Esophagus muscularis mucosa (tissue), 4 donors: ENCODE data around the gene ROBO2. TPM values are rescaled to one million over a fixed set of nuclear protein-coding genes. Genes with fewer than 3 reads are reported as not detected.

Experiments
- DNase-seq: peaks from one replicate; pipeline ENCODE4 v3.0.0-alpha.2; 2017; ENCODE audit errors: extremely low spot score
- H3K27ac ChIP-seq, 4 donors: fragments of 200-600 bp; sonication (generic); replicated peaks in 1 of 4; 1 replicate in 3 of 4; 2 replicates in 1 of 4; pipeline ENCODE4 v1.5.1; 2016 to 2019; ENCODE audit warnings: mild to moderate bottlenecking in 1 of 4
- H3K27me3 ChIP-seq, 4 donors: fragments of 200-600 bp; sonication (generic); one replicate each; pipeline versions ENCODE4 v1.5.1 to v1.6.0; 2016 to 2019
- H3K36me3 ChIP-seq, 4 donors: fragments of 200-600 bp; sonication (generic); one replicate each; pipeline ENCODE4 v1.5.1; 2016 to 2019
- H3K4me1 ChIP-seq, 4 donors: fragments of 200-600 bp; sonication (generic); one replicate each; pipeline ENCODE4 v1.5.1; 2016 to 2019
- H3K4me3 ChIP-seq, 4 donors: fragments of 200-600 bp; sonication (generic); 1 replicate in 2 of 4; 2 replicates in 2 of 4; pipeline ENCODE4 v1.5.1; 2016 to 2019; ENCODE audit warnings: mild to moderate bottlenecking in 4 of 4, moderate library complexity in 1 of 4
- H3K9me3 ChIP-seq, 4 donors: fragments of 200-600 bp; sonication (generic); 1 replicate in 3 of 4; 2 replicates in 1 of 4; pipeline ENCODE4 v1.5.1; 2016 to 2019
- CTCF ChIP-seq, 3 experiments: fragments of 200-600 bp in 2 of 3; fragments of 450-650 bp in 1 of 3; sonication (generic) in 2 of 3; IDR thresholded peaks; one replicate each; pipeline ENCODE4 v1.5.1; 2017 to 2019; ENCODE audit warnings: antibody characterized with exemption in 3 of 3, mild to moderate bottlenecking in 2 of 3, moderate library complexity in 1 of 3
- EP300 ChIP-seq: sonication (generic); formaldehyde crosslinking; IDR thresholded peaks from one replicate; pipeline ENCODE4 v1.6.1; 2017; ENCODE audit warnings: antibody characterized with exemption
- POLR2A ChIP-seq: fragments of 450-650 bp; IDR thresholded peaks from one replicate; pipeline ENCODE4 v1.6.1; 2017; ENCODE audit warnings: antibody characterized with exemption, moderate library complexity, mild to moderate bottlenecking, low read depth
- POLR2AphosphoS5 ChIP-seq, 2 donors: sonication (generic); formaldehyde crosslinking; IDR thresholded peaks; one replicate each; pipeline ENCODE4 v1.6.1; 2017; ENCODE audit warnings: antibody characterized with exemption in 2 of 2
- WGBS: methylation state at CpG from one replicate; pipeline ENCODE4 v1.1.5; 2018; 5-methylcytosine and 5-hydroxymethylcytosine counted together
- intact Hi-C: fragments of 100-400 bp; cut with DNase I; formaldehyde crosslinking; loops from one replicate; pipeline ENCODE4 v1.15.1; 2023
- total RNA-seq, 4 donors: library from RNA; depleted of rRNA; stranded (reverse); fragments of >200 nt; gene quantifications; one replicate each; pipeline versions ENCODE4 v1.1.0 to v1.2.1, GENCODE V29; 2016

ROBO2 gene
- total RNA-seq, 4 donors from 2014 or later: 0.83 to 2.1 (median 1.3) TPM

DNA sequence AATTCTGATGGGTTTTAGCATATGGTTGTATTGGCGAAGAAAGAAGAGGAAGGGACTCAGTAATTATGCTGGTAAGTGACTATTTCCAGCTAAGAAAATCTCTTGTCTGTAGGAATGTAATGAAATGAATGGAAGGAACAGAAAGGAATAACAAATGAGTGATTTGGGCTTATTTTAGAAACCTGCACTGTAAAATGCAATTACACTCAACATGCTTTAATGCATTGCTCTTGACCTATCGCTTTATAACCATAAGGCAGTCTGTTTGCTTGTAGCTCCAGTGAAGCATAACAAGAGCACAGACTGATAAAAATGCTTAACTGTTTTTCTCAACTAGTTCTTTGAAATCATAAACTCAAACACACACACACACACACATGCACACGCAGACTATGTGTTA lies 549.0 kb downstream of the ROBO2 start:
- DNase-seq: no peak
- TF ChIP-seq POLR2AphosphoS5 (IDR thresholded peaks at IDR 0.05) (no peak), EP300 (no peak), POLR2A (no peak), CTCF (IDR thresholded peaks at IDR 0.05) (no peak)

GRCh38 chr3:77590191-77590590 lies 550.3 kb downstream of the ROBO2 start:
- H3K27me3 ChIP-seq: no peaks in the 10 kb centered on the region
- peaks cover 0 to 4% (median 0%) of the 10 kb centered on the region in 4 donors for H3K9me3 ChIP-seq
- no peak for TF ChIP-seq POLR2A
- TF ChIP-seq CTCF (IDR thresholded peaks at IDR 0.05): no peak
- no peak for TF ChIP-seq POLR2AphosphoS5 (IDR thresholded peaks at IDR 0.05)
- TF ChIP-seq EP300: no peak
- no peaks in the 10 kb centered on the region for H3K36me3 ChIP-seq
- H3K4me3 ChIP-seq: no peak overlapping the region
- no peak for DNase-seq
- H3K4me1 ChIP-seq: no peaks in the 10 kb centered on the region
- intact Hi-C loops: no loop called here
- H3K27ac ChIP-seq: no peak overlapping the region
- 87% methylated on average over 3 of the region's 3 CpGs for WGBS

More for the DNA sequence above, 549.0 kb downstream of the ROBO2 start:
- Histone ChIP-seq H3K4me3 (no peak overlapping the region), H3K36me3 (no peaks in the 10 kb centered on the region), H3K27ac (no peak overlapping the region), H3K4me1 (no peaks in the 10 kb centered on the region), H3K9me3 (peaks cover 0 to 4% (median 0%) of the 10 kb centered on the region in 4 donors), H3K27me3 (no peaks in the 10 kb centered on the region)
- intact Hi-C loops: no loop called here
- 90% methylated on average over 3 of the region's 3 CpGs for WGBS

- H3K4me3 ChIP-seq: no peak overlapping the region
- H3K36me3 ChIP-seq: no peaks in the 10 kb centered on the region
- DNase-seq: no peak
- no peaks in the 10 kb centered on the region for H3K4me1 ChIP-seq
- H3K27me3 ChIP-seq: no peaks in the 10 kb centered on the region
- no peaks in the 10 kb centered on the region for H3K9me3 ChIP-seq
- H3K27ac ChIP-seq: no peak overlapping the region
- TF ChIP-seq EP300: no peak
- TF ChIP-seq POLR2AphosphoS5 (IDR thresholded peaks at IDR 0.05): no peak
- TF ChIP-seq POLR2A: no peak
- no peak for TF ChIP-seq CTCF (IDR thresholded peaks at IDR 0.05)
- intact Hi-C loops: no loop called here
- 95% methylated on average over 2 of the region's 2 CpGs for WGBS
Observed at GRCh38 chr3:77595371-77595870, 555.5 kb downstream of the ROBO2 start.

- no peak overlapping the region for H3K4me3 ChIP-seq
- no peaks in the 10 kb centered on the region for H3K4me1 ChIP-seq
- WGBS: 90% methylated on average over 1 of the region's 1 CpG
- TF ChIP-seq POLR2A (no peak), CTCF (IDR thresholded peaks at IDR 0.05) (no peak), POLR2AphosphoS5 (IDR thresholded peaks at IDR 0.05) (no peak), EP300 (no peak)
- intact Hi-C loops: no loop called here
- no peaks in the 10 kb centered on the region for H3K9me3 ChIP-seq
- H3K27ac ChIP-seq: no peak overlapping the region
- no peaks in the 10 kb centered on the region for H3K27me3 ChIP-seq
- H3K36me3 ChIP-seq: no peaks in the 10 kb centered on the region
- no peak for DNase-seq
Observed at GRCh38 chr3:77599948-77600347, 560.0 kb downstream of the ROBO2 start.

DNA sequence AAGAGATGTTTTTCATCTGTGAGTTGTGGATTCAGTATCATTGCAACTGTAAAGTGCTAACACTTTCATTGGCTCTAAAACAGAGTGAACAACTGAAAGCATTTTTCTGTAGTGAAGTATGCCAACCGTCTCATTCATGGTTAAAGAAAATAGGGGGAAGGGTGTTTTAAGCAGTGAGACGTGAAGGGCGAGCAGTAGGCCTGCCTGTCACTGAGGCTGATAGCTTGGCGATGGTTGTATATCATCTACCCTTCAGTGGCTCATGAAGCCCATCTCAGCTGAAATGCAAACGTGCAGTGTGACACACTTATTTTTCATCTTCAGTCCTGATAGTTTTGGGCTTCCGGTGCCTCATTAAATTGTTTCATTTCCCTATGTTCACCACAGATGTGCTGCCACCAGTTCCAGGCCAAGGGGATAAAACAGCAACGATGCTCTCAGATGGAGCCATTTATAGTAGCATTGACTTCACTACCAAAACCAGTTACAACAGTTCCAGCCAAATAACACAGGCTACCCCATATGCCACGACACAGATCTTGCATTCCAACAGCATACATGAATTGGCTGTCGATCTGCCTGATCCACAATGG lies 562.0 kb downstream of the ROBO2 start:
- no peaks in the 10 kb centered on the region for H3K36me3 ChIP-seq
- no peak overlapping the region for H3K4me3 ChIP-seq
- TF ChIP-seq POLR2A: no peak
- TF ChIP-seq POLR2AphosphoS5 (IDR thresholded peaks at IDR 0.05): no peak
- no peak for TF ChIP-seq EP300
- TF ChIP-seq CTCF (IDR thresholded peaks at IDR 0.05): no peak
- 85% methylated on average over 9 of the region's 9 CpGs for WGBS
- no peaks in the 10 kb centered on the region for H3K4me1 ChIP-seq
- no peaks in the 10 kb centered on the region for H3K9me3 ChIP-seq
- DNase-seq: no peak
- no peak overlapping the region for H3K27ac ChIP-seq
- no peaks in the 10 kb centered on the region for H3K27me3 ChIP-seq
- intact Hi-C loops: no loop called here
